SK-N-SH (cell line): Measurements from ENCODE around the gene PLXDC1. TPM values are rescaled to one million over a fixed set of nuclear protein-coding genes. Genes with fewer than 3 reads are reported as not detected.

Source experiments
- CTCF ChIA-PET: fragments of 300-600, 350-600 bp; formaldehyde crosslinking; extraction: SDS; loops from one replicate; lab custom pipeline; 2021; lab: Yijun Ruan, JAX
- POLR2A ChIA-PET: fragments of 350-600 bp; sonication (Branson Sonifier 250); formaldehyde crosslinking; extraction: SDS; loops from one replicate; lab custom pipeline; 2020; ENCODE audit warnings: antibody characterized with exemption, inconsistent platforms; lab: Yijun Ruan, JAX
- DNase-seq: peaks from one replicate; pipeline ENCODE4 v3.0.0; 2012
- H2AFZ ChIP-seq: fragments of 200-600 bp; sonication (generic); 2 replicates; pipeline ENCODE4 v1.8.1; 2016; ENCODE audit warnings: antibody characterized with exemption, mild to moderate bottlenecking, low read depth
- H3F3A ChIP-seq: fragments of 200-600 bp; sonication (generic); replicated peaks from 2 replicates; pipeline ENCODE3; 2016; ENCODE audit warnings: antibody characterized with exemption, mild to moderate bottlenecking; ENCODE audit not compliant: insufficient read depth
- H3K27ac ChIP-seq, 2 experiments: fragments of 200-500 bp in 1 of 2; fragments of 200-600 bp in 1 of 2; sonication (Bioruptor generic) in 1 of 2; sonication (generic), shearing (Covaris generic) in 1 of 2; 2 replicates each; pipeline versions ENCODE4 v1.5.1 to v1.6.1; 2014 to 2016; ENCODE audit warnings: low read depth in 2 of 2, inconsistent platforms in 1 of 2, low read length in 1 of 2, mild to moderate bottlenecking in 1 of 2, mixed read lengths in 1 of 2
- H3K27me3 ChIP-seq: fragments of 200-600 bp; sonication (generic), shearing (Covaris generic); 2 replicates; pipeline ENCODE4 v1.6.1; 2016; ENCODE audit warnings: mixed run types; ENCODE audit not compliant: insufficient read depth
- H3K36me3 ChIP-seq, 2 experiments: fragments of 200-500 bp in 1 of 2; fragments of 200-600 bp in 1 of 2; sonication (Bioruptor generic) in 1 of 2; sonication (generic) in 1 of 2; replicated peaks in 1 of 2; 2 replicates each; pipeline versions ENCODE3 to v1.5.1; 2014 to 2016; ENCODE audit warnings: low read length in 1 of 2, mild to moderate bottlenecking in 1 of 2; ENCODE audit not compliant: insufficient read depth in 2 of 2, control insufficient read depth in 1 of 2
- H3K4me1 ChIP-seq, 2 experiments: fragments of 200-500 bp in 1 of 2; fragments of 200-600 bp in 1 of 2; sonication (Bioruptor generic) in 1 of 2; sonication (generic), shearing (Covaris generic) in 1 of 2; 2 replicates each; pipeline versions ENCODE4 v1.5.1 to v1.6.1; 2014 to 2016; ENCODE audit warnings: low read depth in 1 of 2, low read length in 1 of 2, mixed run types in 1 of 2; ENCODE audit not compliant: insufficient read depth in 2 of 2, control insufficient read depth in 1 of 2
- H3K4me2 ChIP-seq: fragments of 200-600 bp; sonication (generic), shearing (Covaris generic); 2 replicates; pipeline ENCODE4 v1.6.1; 2017; ENCODE audit warnings: mixed run types
- H3K4me3 ChIP-seq, 2 experiments: fragments of 200-500 bp in 1 of 2; fragments of 200-600 bp in 1 of 2; sonication (Bioruptor generic) in 1 of 2; sonication (generic), shearing (Covaris generic) in 1 of 2; 2 replicates each; pipeline versions ENCODE4 v1.5.1 to v1.8.1; 2014 to 2016; ENCODE audit warnings: low read depth in 2 of 2, inconsistent platforms in 1 of 2, low read length in 1 of 2, mild to moderate bottlenecking in 1 of 2, mixed read lengths in 1 of 2, moderate library complexity in 1 of 2
- H3K79me2 ChIP-seq: fragments of 200-600 bp; sonication (generic); 2 replicates; pipeline ENCODE4 v1.8.1; 2017; ENCODE audit warnings: mild to moderate bottlenecking; ENCODE audit not compliant: insufficient read depth
- H3K9ac ChIP-seq: fragments of 200-600 bp; sonication (generic); 2 replicates; pipeline ENCODE4 v1.6.1; 2017; ENCODE audit warnings: mixed run types
- H3K9me2 ChIP-seq: fragments of 200-600 bp; sonication (generic); 2 replicates; pipeline ENCODE4 v1.6.1; 2017; ENCODE audit warnings: mixed run types
- H3K9me3 ChIP-seq: fragments of 200-600 bp; sonication (generic); 2 replicates; pipeline ENCODE4 v1.6.1; 2017; ENCODE audit warnings: mixed run types, mild to moderate bottlenecking, moderate library complexity
- H4K20me1 ChIP-seq: fragments of 200-600 bp; sonication (generic); 2 replicates; pipeline ENCODE4 v1.6.1; 2017; ENCODE audit warnings: mild to moderate bottlenecking, mixed run types; ENCODE audit not compliant: insufficient read depth
- CHD2 ChIP-seq: fragments of 150-350 bp; IDR thresholded peaks from 2 replicates; pipeline ENCODE4 v1.6.1; 2018; ENCODE audit warnings: low read length; ENCODE audit not compliant: partially characterized antibody
- ELF1 ChIP-seq: IDR thresholded peaks from 2 replicates; pipeline ENCODE4 v1.4.0; 2012
- FOXJ3 ChIP-seq: sonication (generic); formaldehyde crosslinking; IDR thresholded peaks from 2 replicates; pipeline ENCODE4 v1.5.1; 2020; ENCODE audit warnings: mild to moderate bottlenecking, missing genetic modification reagents
- NFIC ChIP-seq: IDR thresholded peaks from 2 replicates; pipeline ENCODE4 v1.4.0; 2012; ENCODE audit warnings: borderline replicate concordance
- NRF1 ChIP-seq: IDR thresholded peaks from 2 replicates; pipeline ENCODE4 v1.6.1; 2012; ENCODE audit warnings: low read depth, mild to moderate bottlenecking, low read length
- RAD21 ChIP-seq: IDR thresholded peaks from 2 replicates; pipeline ENCODE4 v1.6.1; 2012; ENCODE audit warnings: mild to moderate bottlenecking, low read length
- RCOR1 ChIP-seq: fragments of 150-350 bp; IDR thresholded peaks from 2 replicates; pipeline ENCODE4 v1.6.1; 2017; ENCODE audit warnings: antibody characterized with exemption, low read length
- RXRA ChIP-seq: IDR thresholded peaks from 2 replicates; pipeline ENCODE4 v1.4.0; 2012; ENCODE audit warnings: low read depth, mild to moderate bottlenecking, borderline replicate concordance
- SIN3A ChIP-seq: IDR thresholded peaks from 2 replicates; pipeline ENCODE4 v1.6.1; 2012; ENCODE audit warnings: low read depth, mild to moderate bottlenecking, low read length, moderate library complexity, borderline replicate concordance
- SMC3 ChIP-seq: IDR thresholded peaks from 2 replicates; pipeline ENCODE4 v1.6.1; 2012; ENCODE audit warnings: low read depth, low read length, improper control_type of control experiment
- WGBS: methylation state at CpG from one replicate; pipeline ENCODE4 v1.1.6; 2017; ENCODE audit warnings: low lambda C conversion rate; 5-methylcytosine and 5-hydroxymethylcytosine counted together
- polyA plus RNA-seq, 3 experiments: library from polyadenylated mRNA; depleted of rRNA; stranded (reverse); fragments of >200 nt; gene quantifications; 2 replicates each; pipeline ENCODE4 v1.2.3, GENCODE V29; 2012
- TF ChIP-seq, protein P1 (sequence below): fragments of 150-350 bp; IDR thresholded peaks from 2 replicates; pipeline ENCODE4 v1.6.1; 2016; ENCODE audit warnings: mild to moderate bottlenecking, low read depth, low read length
- TF ChIP-seq, protein P2 (sequence below): IDR thresholded peaks from 2 replicates; pipeline ENCODE4 v1.6.1; 2012; ENCODE audit warnings: mild to moderate bottlenecking, low read depth, low read length, moderate library complexity
- TF ChIP-seq, protein P3 (sequence below): fragments of 200-600 bp; sonication (generic); IDR thresholded peaks from 2 replicates; pipeline ENCODE4 v1.6.1; 2017; ENCODE audit warnings: antibody characterized with exemption, mild to moderate bottlenecking, moderate library complexity
- TF ChIP-seq, protein P4 (sequence below): IDR thresholded peaks from 2 replicates; pipeline ENCODE4 v1.4.0; 2012; ENCODE audit warnings: low read depth
- TF ChIP-seq, protein P5 (sequence below): fragments of 150-350 bp; IDR thresholded peaks from 2 replicates; pipeline ENCODE4 v1.6.1; 2017; ENCODE audit warnings: antibody characterized with exemption, low read length, low read depth, borderline replicate concordance
- TF ChIP-seq, protein P6 (sequence below): IDR thresholded peaks from 2 replicates; pipeline ENCODE4; 2012

PLXDC1 gene
- polyA plus RNA-seq, 1 of the 3 experiments (the other 2 are of a cell fraction) = 1.5 TPM

DNA sequence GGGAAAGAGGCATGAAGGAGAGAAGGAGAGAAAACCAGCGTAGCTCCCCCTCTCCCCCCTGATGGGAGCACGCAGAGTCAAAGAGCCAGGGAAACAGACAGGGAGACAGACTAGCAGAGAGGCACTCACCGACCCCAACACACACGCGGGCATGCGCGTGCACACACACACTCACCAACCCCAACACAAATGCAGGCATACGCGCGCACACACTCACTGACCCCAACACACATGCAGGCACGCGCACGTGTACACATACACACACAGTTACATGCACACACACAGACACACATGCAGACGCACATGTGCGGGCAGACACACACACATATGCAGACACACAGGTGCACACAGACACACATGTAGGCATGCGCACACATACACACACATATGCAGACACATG is 41.5 kb upstream of the PLXDC1 start (continued):
- TF ChIP-seq, protein P1, sequence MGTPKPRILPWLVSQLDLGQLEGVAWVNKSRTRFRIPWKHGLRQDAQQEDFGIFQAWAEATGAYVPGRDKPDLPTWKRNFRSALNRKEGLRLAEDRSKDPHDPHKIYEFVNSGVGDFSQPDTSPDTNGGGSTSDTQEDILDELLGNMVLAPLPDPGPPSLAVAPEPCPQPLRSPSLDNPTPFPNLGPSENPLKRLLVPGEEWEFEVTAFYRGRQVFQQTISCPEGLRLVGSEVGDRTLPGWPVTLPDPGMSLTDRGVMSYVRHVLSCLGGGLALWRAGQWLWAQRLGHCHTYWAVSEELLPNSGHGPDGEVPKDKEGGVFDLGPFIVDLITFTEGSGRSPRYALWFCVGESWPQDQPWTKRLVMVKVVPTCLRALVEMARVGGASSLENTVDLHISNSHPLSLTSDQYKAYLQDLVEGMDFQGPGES = no peak
- no peak for TF ChIP-seq RAD21
- TF ChIP-seq, protein P2, sequence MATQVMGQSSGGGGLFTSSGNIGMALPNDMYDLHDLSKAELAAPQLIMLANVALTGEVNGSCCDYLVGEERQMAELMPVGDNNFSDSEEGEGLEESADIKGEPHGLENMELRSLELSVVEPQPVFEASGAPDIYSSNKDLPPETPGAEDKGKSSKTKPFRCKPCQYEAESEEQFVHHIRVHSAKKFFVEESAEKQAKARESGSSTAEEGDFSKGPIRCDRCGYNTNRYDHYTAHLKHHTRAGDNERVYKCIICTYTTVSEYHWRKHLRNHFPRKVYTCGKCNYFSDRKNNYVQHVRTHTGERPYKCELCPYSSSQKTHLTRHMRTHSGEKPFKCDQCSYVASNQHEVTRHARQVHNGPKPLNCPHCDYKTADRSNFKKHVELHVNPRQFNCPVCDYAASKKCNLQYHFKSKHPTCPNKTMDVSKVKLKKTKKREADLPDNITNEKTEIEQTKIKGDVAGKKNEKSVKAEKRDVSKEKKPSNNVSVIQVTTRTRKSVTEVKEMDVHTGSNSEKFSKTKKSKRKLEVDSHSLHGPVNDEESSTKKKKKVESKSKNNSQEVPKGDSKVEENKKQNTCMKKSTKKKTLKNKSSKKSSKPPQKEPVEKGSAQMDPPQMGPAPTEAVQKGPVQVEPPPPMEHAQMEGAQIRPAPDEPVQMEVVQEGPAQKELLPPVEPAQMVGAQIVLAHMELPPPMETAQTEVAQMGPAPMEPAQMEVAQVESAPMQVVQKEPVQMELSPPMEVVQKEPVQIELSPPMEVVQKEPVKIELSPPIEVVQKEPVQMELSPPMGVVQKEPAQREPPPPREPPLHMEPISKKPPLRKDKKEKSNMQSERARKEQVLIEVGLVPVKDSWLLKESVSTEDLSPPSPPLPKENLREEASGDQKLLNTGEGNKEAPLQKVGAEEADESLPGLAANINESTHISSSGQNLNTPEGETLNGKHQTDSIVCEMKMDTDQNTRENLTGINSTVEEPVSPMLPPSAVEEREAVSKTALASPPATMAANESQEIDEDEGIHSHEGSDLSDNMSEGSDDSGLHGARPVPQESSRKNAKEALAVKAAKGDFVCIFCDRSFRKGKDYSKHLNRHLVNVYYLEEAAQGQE = no peak

DNA sequence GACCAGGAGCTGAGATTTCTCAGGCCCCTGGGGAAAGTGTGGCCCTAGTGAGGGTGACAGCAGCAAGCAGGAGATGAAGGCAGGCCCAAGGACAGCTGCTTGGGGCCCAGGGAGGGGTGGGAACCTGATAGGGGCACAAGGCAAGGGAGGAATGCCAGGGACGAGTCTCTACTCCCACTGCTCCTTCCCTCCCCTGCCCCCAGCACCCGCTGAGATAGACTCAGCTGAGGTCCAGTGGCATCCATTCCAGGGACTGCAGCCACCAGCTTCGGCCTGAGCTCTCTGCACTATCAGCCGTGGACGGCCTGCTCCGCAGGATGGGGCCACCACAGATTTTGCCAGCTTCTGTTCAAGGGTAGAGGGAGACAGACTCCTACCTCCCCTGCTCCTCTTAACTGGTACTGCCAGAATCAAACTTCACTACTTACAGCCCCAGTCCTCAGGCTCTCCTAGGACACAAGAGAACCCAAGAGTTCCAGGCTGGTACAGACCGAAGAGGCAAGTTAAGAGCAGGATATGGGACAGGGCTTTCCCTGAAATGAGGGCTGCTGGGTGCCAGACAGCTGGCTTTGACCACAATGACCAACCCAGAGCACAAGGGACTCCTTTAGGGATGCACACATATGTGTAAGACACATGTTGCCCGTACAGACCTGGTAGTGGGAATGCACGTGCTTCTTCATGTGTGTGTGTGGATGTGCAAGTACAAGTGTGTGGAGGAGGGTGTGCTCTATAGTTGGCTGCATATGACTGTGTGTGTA is 40.5 kb upstream of the PLXDC1 start:
- H3K9me2 ChIP-seq = no peaks in the 10 kb centered on the region
- no peak overlapping the region for H3K9ac ChIP-seq
- H2AFZ ChIP-seq = no peak overlapping the region
- H3K4me3 ChIP-seq = no peak overlapping the region
- H3K27ac ChIP-seq = no peak overlapping the region
- peaks cover 16 to 25% of the 10 kb centered on the region in 2 experiments for H3K36me3 ChIP-seq
- CTCF ChIA-PET = interaction anchor here (0.7 to 29.0 kb wide), 4 partner anchors 15 to 49 kb away, joined by 3 to 781 read pairs (median 53); no protein-coding TSS in a partner anchor
- H3K4me2 ChIP-seq = no peak overlapping the region
- no peaks in the 10 kb centered on the region for H3F3A ChIP-seq
- H3K79me2 ChIP-seq = peaks cover 30% of the 10 kb centered on the region
- peaks cover 19 to 25% of the 10 kb centered on the region in 2 experiments; a peak in 2 of 4 replicates for H3K4me1 ChIP-seq
- H3K9me3 ChIP-seq = no peaks in the 10 kb centered on the region
- no peaks in the 10 kb centered on the region for H3K27me3 ChIP-seq
- 0 out of 2 replicates have a peak, but pooled peaks cover 4% of the 10 kb centered on the region for H4K20me1 ChIP-seq
- POLR2A ChIA-PET = no interaction called here
- WGBS = 93% methylated on average over 8 of the region's 9 CpGs
- DNase-seq = no peak
- TF ChIP-seq, protein P3, sequence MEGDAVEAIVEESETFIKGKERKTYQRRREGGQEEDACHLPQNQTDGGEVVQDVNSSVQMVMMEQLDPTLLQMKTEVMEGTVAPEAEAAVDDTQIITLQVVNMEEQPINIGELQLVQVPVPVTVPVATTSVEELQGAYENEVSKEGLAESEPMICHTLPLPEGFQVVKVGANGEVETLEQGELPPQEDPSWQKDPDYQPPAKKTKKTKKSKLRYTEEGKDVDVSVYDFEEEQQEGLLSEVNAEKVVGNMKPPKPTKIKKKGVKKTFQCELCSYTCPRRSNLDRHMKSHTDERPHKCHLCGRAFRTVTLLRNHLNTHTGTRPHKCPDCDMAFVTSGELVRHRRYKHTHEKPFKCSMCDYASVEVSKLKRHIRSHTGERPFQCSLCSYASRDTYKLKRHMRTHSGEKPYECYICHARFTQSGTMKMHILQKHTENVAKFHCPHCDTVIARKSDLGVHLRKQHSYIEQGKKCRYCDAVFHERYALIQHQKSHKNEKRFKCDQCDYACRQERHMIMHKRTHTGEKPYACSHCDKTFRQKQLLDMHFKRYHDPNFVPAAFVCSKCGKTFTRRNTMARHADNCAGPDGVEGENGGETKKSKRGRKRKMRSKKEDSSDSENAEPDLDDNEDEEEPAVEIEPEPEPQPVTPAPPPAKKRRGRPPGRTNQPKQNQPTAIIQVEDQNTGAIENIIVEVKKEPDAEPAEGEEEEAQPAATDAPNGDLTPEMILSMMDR = no peak
- TF ChIP-seq ELF1 (no peak), RAD21 (no peak), RCOR1 (no peak), RXRA (no peak), SIN3A (no peak), CHD2 (no peak), NRF1 (no peak), SMC3 (no peak), NFIC (no peak), FOXJ3 (CRISPR knock-in tag) (no peak)
- TF ChIP-seq, protein P2 = no peak
- TF ChIP-seq, protein P4, sequence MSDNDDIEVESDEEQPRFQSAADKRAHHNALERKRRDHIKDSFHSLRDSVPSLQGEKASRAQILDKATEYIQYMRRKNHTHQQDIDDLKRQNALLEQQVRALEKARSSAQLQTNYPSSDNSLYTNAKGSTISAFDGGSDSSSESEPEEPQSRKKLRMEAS = no peak
- TF ChIP-seq, protein P5, sequence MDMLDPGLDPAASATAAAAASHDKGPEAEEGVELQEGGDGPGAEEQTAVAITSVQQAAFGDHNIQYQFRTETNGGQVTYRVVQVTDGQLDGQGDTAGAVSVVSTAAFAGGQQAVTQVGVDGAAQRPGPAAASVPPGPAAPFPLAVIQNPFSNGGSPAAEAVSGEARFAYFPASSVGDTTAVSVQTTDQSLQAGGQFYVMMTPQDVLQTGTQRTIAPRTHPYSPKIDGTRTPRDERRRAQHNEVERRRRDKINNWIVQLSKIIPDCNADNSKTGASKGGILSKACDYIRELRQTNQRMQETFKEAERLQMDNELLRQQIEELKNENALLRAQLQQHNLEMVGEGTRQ = no peak
- TF ChIP-seq, protein P6, sequence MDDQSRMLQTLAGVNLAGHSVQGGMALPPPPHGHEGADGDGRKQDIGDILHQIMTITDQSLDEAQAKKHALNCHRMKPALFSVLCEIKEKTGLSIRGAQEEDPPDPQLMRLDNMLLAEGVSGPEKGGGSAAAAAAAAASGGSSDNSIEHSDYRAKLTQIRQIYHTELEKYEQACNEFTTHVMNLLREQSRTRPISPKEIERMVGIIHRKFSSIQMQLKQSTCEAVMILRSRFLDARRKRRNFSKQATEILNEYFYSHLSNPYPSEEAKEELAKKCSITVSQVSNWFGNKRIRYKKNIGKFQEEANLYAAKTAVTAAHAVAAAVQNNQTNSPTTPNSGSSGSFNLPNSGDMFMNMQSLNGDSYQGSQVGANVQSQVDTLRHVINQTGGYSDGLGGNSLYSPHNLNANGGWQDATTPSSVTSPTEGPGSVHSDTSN = no peak
